ENCODE data around the gene SEMA4B.

Gene SEMA4B

DNA sequence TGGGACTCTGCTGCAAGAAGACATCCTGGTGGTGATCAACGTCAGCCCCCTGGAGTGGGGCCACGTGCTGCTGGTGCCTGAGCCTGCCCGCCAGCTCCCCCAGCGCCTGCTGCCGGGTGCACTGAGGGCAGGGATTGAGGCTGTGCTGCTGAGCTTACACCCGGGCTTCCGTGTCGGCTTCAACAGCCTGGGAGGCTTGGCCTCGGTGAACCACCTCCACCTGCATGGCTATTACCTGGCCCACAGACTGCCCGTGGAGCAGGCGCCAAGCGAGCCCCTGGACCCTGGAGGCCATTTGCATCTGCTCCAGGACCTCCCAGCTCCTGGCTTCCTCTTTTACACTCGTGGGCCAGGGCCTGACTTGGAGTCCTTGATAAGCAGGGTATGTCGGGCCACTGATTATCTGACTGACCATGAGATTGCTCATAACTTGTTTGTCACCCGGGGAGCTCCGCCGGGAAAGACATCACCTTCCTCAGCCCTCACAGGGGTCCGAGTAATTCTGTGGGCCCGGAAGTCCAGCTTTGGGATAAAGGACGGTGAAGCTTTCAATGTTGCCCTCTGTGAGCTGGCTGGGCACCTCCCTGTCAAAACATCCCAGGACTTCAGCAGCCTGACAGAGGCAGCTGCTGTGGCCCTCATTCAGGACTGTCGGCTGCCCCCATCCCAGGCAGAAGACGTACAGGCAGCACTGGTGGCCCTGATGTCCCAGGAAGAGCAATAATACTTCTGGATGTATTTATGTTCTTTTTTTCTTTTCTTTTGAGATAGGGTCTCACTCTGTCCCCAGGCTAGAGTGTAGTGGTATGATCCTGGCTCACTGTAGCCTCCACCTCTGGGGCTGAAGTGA, 40.4 kb downstream of the SEMA4B start:
- no peaks in the 10 kb centered on the region for H3K9me3 Mint-ChIP-seq
- no peak overlapping the region for H3K27ac Mint-ChIP-seq
- no peaks in the 10 kb centered on the region for H3K27me3 Mint-ChIP-seq (ENCODE audit: low read depth, poor library complexity)
- H3K4me3 Mint-ChIP-seq = no peak overlapping the region
- H3K36me3 Mint-ChIP-seq (ENCODE audit: low read depth) = peaks cover 6% of the 10 kb centered on the region
- peaks cover 6% of the 10 kb centered on the region for H3K4me1 Mint-ChIP-seq
- no peak for DNase-seq
- TF ChIP-seq, protein P1, sequence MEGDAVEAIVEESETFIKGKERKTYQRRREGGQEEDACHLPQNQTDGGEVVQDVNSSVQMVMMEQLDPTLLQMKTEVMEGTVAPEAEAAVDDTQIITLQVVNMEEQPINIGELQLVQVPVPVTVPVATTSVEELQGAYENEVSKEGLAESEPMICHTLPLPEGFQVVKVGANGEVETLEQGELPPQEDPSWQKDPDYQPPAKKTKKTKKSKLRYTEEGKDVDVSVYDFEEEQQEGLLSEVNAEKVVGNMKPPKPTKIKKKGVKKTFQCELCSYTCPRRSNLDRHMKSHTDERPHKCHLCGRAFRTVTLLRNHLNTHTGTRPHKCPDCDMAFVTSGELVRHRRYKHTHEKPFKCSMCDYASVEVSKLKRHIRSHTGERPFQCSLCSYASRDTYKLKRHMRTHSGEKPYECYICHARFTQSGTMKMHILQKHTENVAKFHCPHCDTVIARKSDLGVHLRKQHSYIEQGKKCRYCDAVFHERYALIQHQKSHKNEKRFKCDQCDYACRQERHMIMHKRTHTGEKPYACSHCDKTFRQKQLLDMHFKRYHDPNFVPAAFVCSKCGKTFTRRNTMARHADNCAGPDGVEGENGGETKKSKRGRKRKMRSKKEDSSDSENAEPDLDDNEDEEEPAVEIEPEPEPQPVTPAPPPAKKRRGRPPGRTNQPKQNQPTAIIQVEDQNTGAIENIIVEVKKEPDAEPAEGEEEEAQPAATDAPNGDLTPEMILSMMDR (IDR thresholded peaks at IDR 0.05) = no peak

DNA sequence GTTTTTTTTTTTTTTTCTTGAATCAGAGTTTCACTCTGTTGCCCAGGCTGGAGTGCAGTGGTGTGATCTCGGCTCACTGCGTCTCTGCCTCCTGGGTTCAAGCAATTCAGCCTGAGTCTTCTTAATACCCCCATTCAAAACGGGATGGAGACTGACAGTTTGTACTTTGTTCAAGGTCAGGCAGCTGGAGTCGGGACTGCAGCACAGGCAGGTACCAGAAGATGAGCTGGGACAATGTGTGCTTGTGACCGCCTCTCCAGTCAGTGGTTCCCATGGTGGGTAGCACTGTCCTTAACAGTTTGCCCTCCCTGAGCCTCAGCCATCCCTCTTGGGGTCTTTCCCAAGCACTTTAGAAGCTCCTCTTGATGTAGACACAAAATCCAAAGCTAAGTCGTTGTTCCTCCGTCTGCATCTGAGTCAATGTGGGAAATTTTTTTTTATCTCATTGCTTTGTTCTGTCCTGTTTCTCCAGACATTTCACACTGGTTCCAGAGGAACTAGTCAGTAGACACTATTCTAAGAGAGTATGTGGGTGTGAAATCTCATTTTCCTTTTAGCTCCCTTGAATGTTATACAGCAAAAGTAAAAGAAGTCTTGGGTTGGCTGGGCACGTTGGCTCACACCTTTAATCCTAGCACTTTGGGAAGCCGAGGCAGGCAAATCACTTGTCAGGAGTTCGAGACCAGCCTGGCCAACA, 43.0 kb downstream of the SEMA4B start:
- Mint-ChIP-seq H3K4me1 (peaks cover 6% of the 10 kb centered on the region), H3K36me3 (ENCODE audit: low read depth) (no peaks in the 10 kb centered on the region), H3K27me3 (ENCODE audit: low read depth, poor library complexity) (no peaks in the 10 kb centered on the region), H3K4me3 (no peak overlapping the region), H3K27ac (no peak overlapping the region), H3K9me3 (no peaks in the 10 kb centered on the region)
- TF ChIP-seq, protein P1 (IDR thresholded peaks at IDR 0.05) = no peak
- no peak for DNase-seq

DNA sequence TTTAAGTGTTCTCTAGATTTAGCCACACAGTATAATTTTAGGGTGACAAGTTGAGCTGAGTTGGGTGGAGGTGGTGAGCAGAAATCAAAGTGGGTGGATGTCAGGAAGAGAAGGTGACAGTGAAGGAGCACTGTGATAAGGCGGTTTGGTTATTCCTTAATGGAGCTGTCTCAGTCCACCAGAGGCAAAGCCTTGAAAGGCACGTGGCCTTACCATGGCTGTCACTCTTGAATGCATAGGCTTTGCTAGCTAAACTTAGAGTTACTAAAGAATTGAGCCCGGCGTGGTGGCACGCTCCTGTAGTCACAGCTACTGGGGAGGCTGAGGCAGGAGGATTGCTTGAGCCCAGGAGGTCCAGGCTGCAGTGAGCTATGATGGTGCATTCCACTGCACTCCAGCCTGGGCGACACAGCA, 47.7 kb downstream of the SEMA4B start:
- Mint-ChIP-seq H3K4me3 (peak overlapping the region; percentile 76), H3K36me3 (ENCODE audit: low read depth) (no peaks in the 10 kb centered on the region), H3K27me3 (ENCODE audit: low read depth, poor library complexity) (peaks cover 6% of the 10 kb centered on the region)

DNA sequence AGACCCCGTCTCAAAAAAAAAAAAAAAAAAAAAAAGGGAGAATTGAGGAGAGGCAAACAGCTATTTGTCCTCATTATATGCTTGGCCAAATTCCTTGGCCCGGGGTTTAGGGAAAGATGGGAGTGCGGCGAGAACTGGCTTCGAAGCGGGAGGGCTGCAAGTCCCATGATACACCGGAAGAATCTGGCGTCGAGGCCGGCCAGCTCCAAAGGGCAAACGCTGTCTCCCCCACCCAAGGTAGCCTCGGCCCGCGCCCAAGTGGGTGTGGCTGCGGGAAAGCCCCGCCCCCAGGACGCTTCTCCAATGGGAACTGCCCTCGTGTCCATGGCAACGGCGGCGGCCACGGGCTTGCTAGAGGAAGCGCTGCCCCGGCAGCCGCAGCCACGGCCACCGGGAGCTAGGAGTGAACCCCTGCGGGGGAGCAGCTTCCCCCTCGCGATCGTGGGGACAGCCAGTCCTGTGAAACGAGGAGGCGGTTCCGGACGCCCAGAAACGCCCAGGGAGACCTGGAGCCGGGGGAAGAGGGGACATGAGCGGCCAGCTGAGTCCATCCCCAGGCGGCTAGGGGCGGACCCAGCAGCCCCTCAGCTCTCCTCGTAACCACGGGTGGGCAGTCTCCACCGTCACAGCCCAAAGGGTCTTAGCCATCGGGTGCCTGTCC, 48.2 kb downstream of the SEMA4B start, which contains the start of gene TTLL13:
TTLL13 (plus strand) TSS at position 354 of the 661 bp plus-strand sequence. CDS start 1,075 bp downstream, outside the sequence.
- Mint-ChIP-seq H3K27ac (no peak within 1 kb of the TSS), H3K27me3 (ENCODE audit: low read depth, poor library complexity) (peaks cover 8% of the 10 kb centered on the region), H3K4me3 (peak within 1 kb of the TSS; percentile 76), H3K9me3 (no peaks in the 10 kb centered on the region), H3K36me3 (ENCODE audit: low read depth) (no peaks in the 10 kb centered on the region), H3K4me1 (peaks cover 18% of the 10 kb centered on the region)
- TF ChIP-seq, protein P1 (IDR thresholded peaks at IDR 0.05) = no peak
- peak; percentile 100 for DNase-seq

More for the DNA sequence above, 47.7 kb downstream of the SEMA4B start:
- TF ChIP-seq, protein P1 (IDR thresholded peaks at IDR 0.05) = no peak
- Mint-ChIP-seq H3K9me3 (no peaks in the 10 kb centered on the region), H3K27ac (no peak overlapping the region), H3K4me1 (peaks cover 18% of the 10 kb centered on the region)
- no peak for DNase-seq

DNA sequence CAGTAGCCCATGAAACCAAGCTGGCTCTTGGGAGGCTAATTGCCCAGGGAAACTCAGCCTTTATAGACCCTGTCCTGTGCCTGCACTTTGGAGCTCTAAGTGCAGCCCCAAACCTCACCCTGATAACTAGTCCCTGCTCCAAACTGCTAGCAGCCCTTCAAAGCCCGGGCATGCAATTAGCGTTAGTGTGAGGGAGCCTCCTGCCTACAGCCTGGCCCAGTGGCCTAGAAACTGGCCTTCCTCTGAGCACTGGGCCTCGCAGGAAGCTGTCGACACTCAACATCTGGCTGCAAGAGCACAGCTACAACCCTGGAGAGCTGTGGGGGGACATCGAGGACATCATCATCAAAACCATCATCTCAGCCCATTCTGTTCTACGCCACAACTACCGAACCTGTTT, 56.6 kb downstream of the SEMA4B start:
- no peak for DNase-seq

More for the DNA sequence above, 56.6 kb downstream of the SEMA4B start:
- Mint-ChIP-seq H3K36me3 (ENCODE audit: low read depth) (no peaks in the 10 kb centered on the region), H3K4me3 (no peak overlapping the region), H3K9me3 (no peaks in the 10 kb centered on the region), H3K4me1 (peaks cover 7% of the 10 kb centered on the region), H3K27me3 (ENCODE audit: low read depth, poor library complexity) (peaks cover 20% of the 10 kb centered on the region), H3K27ac (no peak overlapping the region)
- TF ChIP-seq, protein P1 (IDR thresholded peaks at IDR 0.05) = no peak
